ENCODE data around the gene MIEN1.
"Not testable (repeated sequence)": the region's sequence is repeated elsewhere in the genome, so short reads cannot be mapped to it uniquely, and the experiment has no call there.

MIEN1 gene

GRCh38 chr17:39715375-39716072, 14.8 kb downstream of the MIEN1 start:
- no peak for DNase-seq

GRCh38 chr17:39714234-39714633, 16.1 kb downstream of the MIEN1 start:
- no peak for DNase-seq

- DNase-seq, result no peak
Measured at GRCh38 chr17:39711851-39712250, 18.5 kb downstream of the MIEN1 start.

- DNase-seq, result not testable (repeated sequence)
Measured at GRCh38 chr17:39711071-39711470, 19.3 kb downstream of the MIEN1 start.

GRCh38 chr17:39709998-39710964, 20.1 kb downstream of the MIEN1 start:
- DNase-seq, result no peak

GRCh38 chr17:39709319-39709997, 20.9 kb downstream of the MIEN1 start:
- DNase-seq, result no peak

GRCh38 chr17:39706921-39707337, 23.4 kb downstream of the MIEN1 start:
- DNase-seq, result no peak

- no peak for DNase-seq
Measured at GRCh38 chr17:39706383-39706782, 23.9 kb downstream of the MIEN1 start.

GRCh38 chr17:39705786-39706348, 24.5 kb downstream of the MIEN1 start:
- DNase-seq, result no peak

- DNase-seq, result no peak
Measured at GRCh38 chr17:39704821-39705551, 25.3 kb downstream of the MIEN1 start.

GRCh38 chr17:39703913-39704312, 26.4 kb downstream of the MIEN1 start:
- DNase-seq, result no peak

GRCh38 chr17:39702901-39703893, 27.1 kb downstream of the MIEN1 start:
- no peak for DNase-seq

- no peak for DNase-seq
Measured at GRCh38 chr17:39701784-39702422, 28.4 kb downstream of the MIEN1 start.

GRCh38 chr17:39701012-39701783, 29.1 kb downstream of the MIEN1 start:
- DNase-seq, result no peak

- DNase-seq, result no peak
Measured at GRCh38 chr17:39700148-39700987, 30.0 kb downstream of the MIEN1 start.

GRCh38 chr17:39699818-39700147, 30.5 kb downstream of the MIEN1 start, which contains the start of gene ERBB2:
Gene ERBB2, plus strand, starts transcription at chr17:39700064. Its CDS starts 175 bp downstream, at chr17:39700239.
- no peak for DNase-seq

- not testable (repeated sequence) for DNase-seq
Measured at GRCh38 chr17:39699157-39699817, 31.0 kb downstream of the MIEN1 start.

- DNase-seq, result no peak
Measured at GRCh38 chr17:39697961-39698360, 32.4 kb downstream of the MIEN1 start.

Measured in DMS 273 treated with DMSO at 0.1 percent for 48 hours (cell line).